ENCODE results near the gene CNTNAP2. TPM values are rescaled to one million over a fixed set of nuclear protein-coding genes. Genes with fewer than 3 reads are reported as not detected.

The CNTNAP2 gene
- total RNA-seq, 1 experiment from 2014 or later: 64.5 TPM

DNA sequence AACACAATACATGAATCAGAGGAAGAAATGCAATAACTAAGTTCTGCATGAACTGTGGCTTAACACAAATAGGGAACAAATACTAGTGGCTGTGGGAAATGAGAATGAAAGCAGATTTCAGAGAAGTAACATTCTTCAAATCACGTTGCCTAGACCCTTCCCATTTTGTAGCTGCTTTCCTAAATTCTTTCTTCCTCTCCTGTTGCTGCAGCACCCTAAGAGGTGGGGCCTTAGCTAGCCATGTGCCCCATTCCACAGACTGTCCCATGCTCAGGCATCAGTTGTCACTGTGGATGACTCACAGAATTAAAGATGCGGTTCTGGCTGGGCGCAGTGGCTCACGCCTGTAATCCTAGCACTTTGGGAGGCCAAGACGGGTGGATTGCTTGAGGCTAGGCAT lies 1769.3 kb downstream of the CNTNAP2 start:
- Mint-ChIP-seq H3K9me3 (no peaks in the 10 kb centered on the region), H3K4me3 (no peak overlapping the region), H3K36me3 (ENCODE audit: insufficient read depth in 1 of 3, low read depth in 3 of 3) (no peaks in the 10 kb centered on the region), H3K27me3 (ENCODE audit: low read depth) (peaks cover 1% of the 10 kb centered on the region; the same call in 1 of the 2 replicates), H3K27ac (no peak overlapping the region), H3K4me1 (no peaks in the 10 kb centered on the region)
- no peak overlapping the region for H3K27ac ChIP-seq (ENCODE audit: insufficient read length, low read depth, low read length)
- no peak overlapping the region for H2BK5ac ChIP-seq (ENCODE audit: insufficient read length, low read length)
- H2BK12ac ChIP-seq (ENCODE audit: insufficient read length, low read depth, low read length): no peak overlapping the region
- TF ChIP-seq, protein P1, sequence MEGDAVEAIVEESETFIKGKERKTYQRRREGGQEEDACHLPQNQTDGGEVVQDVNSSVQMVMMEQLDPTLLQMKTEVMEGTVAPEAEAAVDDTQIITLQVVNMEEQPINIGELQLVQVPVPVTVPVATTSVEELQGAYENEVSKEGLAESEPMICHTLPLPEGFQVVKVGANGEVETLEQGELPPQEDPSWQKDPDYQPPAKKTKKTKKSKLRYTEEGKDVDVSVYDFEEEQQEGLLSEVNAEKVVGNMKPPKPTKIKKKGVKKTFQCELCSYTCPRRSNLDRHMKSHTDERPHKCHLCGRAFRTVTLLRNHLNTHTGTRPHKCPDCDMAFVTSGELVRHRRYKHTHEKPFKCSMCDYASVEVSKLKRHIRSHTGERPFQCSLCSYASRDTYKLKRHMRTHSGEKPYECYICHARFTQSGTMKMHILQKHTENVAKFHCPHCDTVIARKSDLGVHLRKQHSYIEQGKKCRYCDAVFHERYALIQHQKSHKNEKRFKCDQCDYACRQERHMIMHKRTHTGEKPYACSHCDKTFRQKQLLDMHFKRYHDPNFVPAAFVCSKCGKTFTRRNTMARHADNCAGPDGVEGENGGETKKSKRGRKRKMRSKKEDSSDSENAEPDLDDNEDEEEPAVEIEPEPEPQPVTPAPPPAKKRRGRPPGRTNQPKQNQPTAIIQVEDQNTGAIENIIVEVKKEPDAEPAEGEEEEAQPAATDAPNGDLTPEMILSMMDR (conservative IDR thresholded peaks at IDR 0.05): no peak
- no peaks in the 10 kb centered on the region for H3K27me3 ChIP-seq (ENCODE audit: insufficient read depth, low read length)
- no peaks in the 10 kb centered on the region for H3K9me3 ChIP-seq (ENCODE audit: control insufficient read depth, low read depth, low read length)
- H3K56ac ChIP-seq (ENCODE audit: insufficient read length, low read depth, low read length): no peak overlapping the region
- H3K4me1 ChIP-seq (ENCODE audit: insufficient read depth, low read length): no peaks in the 10 kb centered on the region
- H3K23me2 ChIP-seq (ENCODE audit: insufficient read length, low read depth, low read length, poor library complexity, severe bottlenecking): no peaks in the 10 kb centered on the region
- no peak overlapping the region for H2BK20ac ChIP-seq (ENCODE audit: low read depth, low read length, poor library complexity, severe bottlenecking)
- H4K5ac ChIP-seq (ENCODE audit: insufficient read length, low read depth, low read length): no peak overlapping the region
- H2AFZ ChIP-seq (ENCODE audit: low read length): no peak overlapping the region
- no peak overlapping the region for H3K18ac ChIP-seq (ENCODE audit: insufficient read length, low read depth, low read length)
- no peak for DNase-seq
- no peak overlapping the region for H4K91ac ChIP-seq (ENCODE audit: insufficient read length, low read depth, low read length)
- no peak overlapping the region for H3T11ph ChIP-seq (ENCODE audit: low read length)
- no peaks in the 10 kb centered on the region for H3K79me2 ChIP-seq (ENCODE audit: insufficient read depth, low read length)
- no peak overlapping the region for H2AK5ac ChIP-seq (ENCODE audit: insufficient read length, low read length)
- H3K9ac ChIP-seq (ENCODE audit: extremely low read depth, insufficient read length, low read length): no peak overlapping the region
- no peak overlapping the region for H3K4ac ChIP-seq (ENCODE audit: low read depth, low read length)
- WGBS (ENCODE audit: extremely low coverage, insufficient read length, low lambda C conversion rate): no CpG with 5 or more reads among the region's 5 CpGs
- no peak overlapping the region for H3K4me2 ChIP-seq (ENCODE audit: insufficient read depth, insufficient read length, low read length)
- no peaks in the 10 kb centered on the region for H3K79me1 ChIP-seq (ENCODE audit: insufficient read depth, low read depth, low read length, poor library complexity, severe bottlenecking)
- H2BK15ac ChIP-seq (ENCODE audit: low read depth, low read length): no peak overlapping the region
- no peak overlapping the region for H3K23ac ChIP-seq (ENCODE audit: insufficient read length, low read depth, low read length)
- H2BK120ac ChIP-seq (ENCODE audit: low read depth, low read length, poor library complexity, severe bottlenecking): no peak overlapping the region
- H4K20me1 ChIP-seq (ENCODE audit: control insufficient read depth, insufficient read depth, insufficient read length): no peaks in the 10 kb centered on the region
- H3K14ac ChIP-seq (ENCODE audit: insufficient read depth, low read length): no peak overlapping the region
- no peak overlapping the region for H4K8ac ChIP-seq (replicated peaks; ENCODE audit: insufficient read length, low read depth, low read length)
